Gastrocnemius medialis (tissue), 4 donors: ENCODE data around the gene EEF1G. TPM values are rescaled to one million over a fixed set of nuclear protein-coding genes. Genes with fewer than 3 reads are reported as not detected.
"Not testable (repeated sequence)": the region's sequence is repeated elsewhere in the genome, so short reads cannot be mapped to it uniquely, and the experiment has no call there.

Source experiments
- ATAC-seq, 2 donors: fragments of 150-250 bp; one replicate each; pipeline ENCODE4 v1.9.1; 2016
- DNase-seq, 2 donors: peaks; one replicate each; pipeline ENCODE4 v3.0.0-alpha.2; 2019
- H3K27ac ChIP-seq, 4 donors: fragments of 200-600 bp; sonication (generic); 1 replicate in 1 of 4; 2 replicates in 3 of 4; pipeline ENCODE4 v1.5.1; 2016 to 2018; ENCODE audit warnings: mild to moderate bottlenecking in 2 of 4, moderate library complexity in 1 of 4
- H3K27me3 ChIP-seq, 3 donors: fragments of 200-600 bp; sonication (generic) in 2 of 3; 1 replicate in 1 of 3; 2 replicates in 2 of 3; pipeline versions ENCODE4 v1.5.1 to v1.6.0; 2016 to 2019; ENCODE audit warnings: mild to moderate bottlenecking in 1 of 3, moderate library complexity in 1 of 3
- H3K36me3 ChIP-seq, 2 donors: fragments of 200-600 bp; sonication (generic) in 1 of 2; one replicate each; pipeline ENCODE4 v1.5.1; 2017 to 2018
- H3K4me1 ChIP-seq, 2 donors: fragments of 200-600 bp; sonication (generic) in 1 of 2; one replicate each; pipeline ENCODE4 v1.5.1; 2016 to 2017; ENCODE audit warnings: mild to moderate bottlenecking in 2 of 2
- H3K4me3 ChIP-seq, 4 donors: fragments of 200-600 bp; sonication (generic) in 3 of 4; 1 replicate in 1 of 4; 2 replicates in 3 of 4; pipeline ENCODE4 v1.5.1; 2016 to 2019; ENCODE audit warnings: mild to moderate bottlenecking in 2 of 4
- H3K9me3 ChIP-seq, 3 donors: fragments of 200-600 bp; sonication (generic) in 2 of 3; 1 replicate in 1 of 3; 2 replicates in 2 of 3; pipeline ENCODE4 v1.5.1; 2016 to 2019
- POLR2A ChIP-seq, 2 donors: fragments of 450-650 bp; IDR thresholded peaks; one replicate each; pipeline ENCODE4 v1.6.1; 2017; ENCODE audit warnings: antibody characterized with exemption in 2 of 2, mild to moderate bottlenecking in 2 of 2, moderate library complexity in 2 of 2
- in situ Hi-C, 4 donors: fragments of 200-750 bp; cut with MboI; loops; one replicate each; pipeline versions ENCODE4 v1.15.0 to v1.8.0; 2017; ENCODE audit warnings: low sequenced_read_pairs in 4 of 4
- intact Hi-C: fragments of 100-400 bp; cut with DNase I; formaldehyde crosslinking; loops from one replicate; pipeline ENCODE4 v1.15.1; 2023; ENCODE audit warnings: low total_unique reads
- total RNA-seq, 4 donors: library from RNA; depleted of rRNA; stranded (reverse); fragments of >200 nt; gene quantifications; one replicate each; pipeline versions ENCODE4 v1.1.0 to v1.2.3, GENCODE V29; 2016
- TF ChIP-seq, protein P1 (sequence below), 5 experiments: fragments of 450-650 bp in 3 of 5; fragments of 200-600 bp in 2 of 5; sonication (generic) in 2 of 5; IDR thresholded peaks in 4 of 5; conservative IDR thresholded peaks in 1 of 5; 1 replicate in 4 of 5; 2 replicates in 1 of 5; pipeline ENCODE4 v1.5.1; 2016 to 2019; ENCODE audit warnings: antibody characterized with exemption in 5 of 5, mild to moderate bottlenecking in 3 of 5, moderate library complexity in 3 of 5

Gene EEF1G
- total RNA-seq, 4 donors from 2014 or later: 1,797 to 2,946 (median 1,897) TPM

DNA sequence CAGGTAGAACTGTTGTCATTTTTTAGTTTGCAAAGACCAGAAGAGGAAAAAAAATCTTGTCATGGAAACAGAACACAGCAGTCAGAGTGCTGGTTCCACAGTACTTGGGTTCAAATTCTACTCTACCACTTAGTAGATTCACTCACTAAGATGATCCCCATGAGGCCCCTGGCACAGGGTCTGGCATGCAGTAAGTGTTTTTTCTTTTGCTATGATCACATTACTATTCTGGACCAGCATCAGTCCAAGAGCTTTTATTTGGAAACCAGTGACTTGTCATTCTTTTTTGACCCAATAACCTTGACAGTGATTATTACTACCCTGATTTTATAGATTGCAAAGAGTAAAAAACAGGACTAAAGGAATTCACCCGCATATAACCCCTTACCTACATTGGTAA lies 4.1 kb downstream of the EEF1G start:
- TF ChIP-seq, protein P1, sequence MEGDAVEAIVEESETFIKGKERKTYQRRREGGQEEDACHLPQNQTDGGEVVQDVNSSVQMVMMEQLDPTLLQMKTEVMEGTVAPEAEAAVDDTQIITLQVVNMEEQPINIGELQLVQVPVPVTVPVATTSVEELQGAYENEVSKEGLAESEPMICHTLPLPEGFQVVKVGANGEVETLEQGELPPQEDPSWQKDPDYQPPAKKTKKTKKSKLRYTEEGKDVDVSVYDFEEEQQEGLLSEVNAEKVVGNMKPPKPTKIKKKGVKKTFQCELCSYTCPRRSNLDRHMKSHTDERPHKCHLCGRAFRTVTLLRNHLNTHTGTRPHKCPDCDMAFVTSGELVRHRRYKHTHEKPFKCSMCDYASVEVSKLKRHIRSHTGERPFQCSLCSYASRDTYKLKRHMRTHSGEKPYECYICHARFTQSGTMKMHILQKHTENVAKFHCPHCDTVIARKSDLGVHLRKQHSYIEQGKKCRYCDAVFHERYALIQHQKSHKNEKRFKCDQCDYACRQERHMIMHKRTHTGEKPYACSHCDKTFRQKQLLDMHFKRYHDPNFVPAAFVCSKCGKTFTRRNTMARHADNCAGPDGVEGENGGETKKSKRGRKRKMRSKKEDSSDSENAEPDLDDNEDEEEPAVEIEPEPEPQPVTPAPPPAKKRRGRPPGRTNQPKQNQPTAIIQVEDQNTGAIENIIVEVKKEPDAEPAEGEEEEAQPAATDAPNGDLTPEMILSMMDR (IDR thresholded peaks at IDR 0.05 in 4 of 5, conservative IDR thresholded peaks at IDR 0.05 in 1 of 5): no peak
- no peak for TF ChIP-seq POLR2A (IDR thresholded peaks at IDR 0.05)
- peak overlapping the region; percentile 88 to 94 (median 93) for H3K27ac ChIP-seq
- peaks cover 0 to 79% of the 10 kb centered on the region in 2 donors for H3K36me3 ChIP-seq
- H3K4me3 ChIP-seq: no peak overlapping the region
- peaks cover 38 to 46% of the 10 kb centered on the region in 2 donors for H3K4me1 ChIP-seq
- peak; percentile 28 to 34 for ATAC-seq
- in situ Hi-C loops (loop anchor here in 2 of 4 donors (10.0 kb wide), 1 partner anchor 145 kb away; no protein-coding TSS in a partner anchor), intact Hi-C loops (no loop called here)
- no peaks in the 10 kb centered on the region for H3K27me3 ChIP-seq
- H3K9me3 ChIP-seq: no peaks in the 10 kb centered on the region
- peak in 1 of 2 donors; percentile 67 for DNase-seq

DNA sequence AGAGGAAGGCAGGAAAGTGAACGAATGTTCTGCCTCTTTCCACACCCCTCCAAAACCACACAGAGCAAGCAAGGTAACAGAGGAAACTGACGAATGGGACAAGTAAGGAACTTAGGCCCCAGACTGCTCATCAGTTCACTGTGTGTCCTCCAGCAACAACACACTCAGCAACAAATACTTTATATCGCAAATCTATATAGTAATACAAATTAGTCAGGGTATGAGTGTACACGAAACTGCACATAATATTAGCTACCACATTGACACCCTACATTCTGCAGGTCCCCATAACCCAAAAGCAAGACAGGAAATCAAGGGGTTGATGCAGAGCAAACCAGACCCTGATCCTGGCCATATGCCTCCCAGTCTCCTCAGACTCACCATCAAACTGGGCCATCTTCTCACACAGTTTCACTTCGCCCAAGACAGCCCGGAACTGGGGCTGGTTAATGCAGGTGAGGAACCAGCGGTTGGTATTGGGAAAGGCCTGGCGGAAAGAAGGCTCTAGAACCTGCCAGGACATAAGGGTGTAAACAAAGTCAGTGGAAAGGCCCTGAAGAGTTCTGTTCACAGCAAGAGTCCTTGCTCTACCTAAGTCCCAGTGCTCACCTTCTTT lies 6.6 kb downstream of the EEF1G start:
- intact Hi-C loops (no loop called here), in situ Hi-C loops (loop anchor here in 2 of 4 donors (10.0 kb wide), 1 partner anchor 142 kb away; no protein-coding TSS in a partner anchor)
- no peak overlapping the region for H3K4me3 ChIP-seq

GRCh38 chr11:62566247-62566646 lies 7.4 kb downstream of the EEF1G start:
- Histone ChIP-seq H3K27me3 (no peaks in the 10 kb centered on the region), H3K27ac (peak overlapping the region in 2 of 4 donors; percentile 46 to 94), H3K4me3 (no peak overlapping the region), H3K4me1 (peaks cover 27 to 38% of the 10 kb centered on the region in 2 donors), H3K9me3 (no peaks in the 10 kb centered on the region), H3K36me3 (peaks cover 0 to 92% of the 10 kb centered on the region in 2 donors)
- in situ Hi-C loops: loop anchor here in 2 of 4 donors (10.0 kb wide), 1 partner anchor 141 kb away; no protein-coding TSS in a partner anchor
- DNase-seq: no peak
- intact Hi-C loops: no loop called here
- TF ChIP-seq, protein P1 (IDR thresholded peaks at IDR 0.05 in 4 of 5, conservative IDR thresholded peaks at IDR 0.05 in 1 of 5): no peak
- no peak for TF ChIP-seq POLR2A (IDR thresholded peaks at IDR 0.05)
- no peak for ATAC-seq

More for the DNA sequence above, 6.6 kb downstream of the EEF1G start:
- Histone ChIP-seq H3K27me3 (no peaks in the 10 kb centered on the region), H3K4me1 (peaks cover 32 to 42% of the 10 kb centered on the region in 2 donors), H3K9me3 (no peaks in the 10 kb centered on the region), H3K36me3 (peaks cover 0 to 97% of the 10 kb centered on the region in 2 donors), H3K27ac (peak overlapping the region; percentile 21 to 94 (median 75))
- ATAC-seq: no peak
- TF ChIP-seq, protein P1 (IDR thresholded peaks at IDR 0.05 in 4 of 5, conservative IDR thresholded peaks at IDR 0.05 in 1 of 5): no peak
- TF ChIP-seq POLR2A (IDR thresholded peaks at IDR 0.05): no peak
- DNase-seq: no peak

GRCh38 chr11:62565100-62565802 lies 8.4 kb downstream of the EEF1G start:
- no peaks in the 10 kb centered on the region for H3K27me3 ChIP-seq
- ATAC-seq (no peak), DNase-seq (no peak)
- intact Hi-C loops: no loop called here
- H3K9me3 ChIP-seq: no peaks in the 10 kb centered on the region
- in situ Hi-C loops: loop anchor here in 2 of 4 donors (10.0 kb wide), 1 partner anchor 140 kb away; no protein-coding TSS in a partner anchor
- peaks cover 32 to 37% of the 10 kb centered on the region in 2 donors for H3K4me1 ChIP-seq
- peaks cover 0 to 82% of the 10 kb centered on the region in 2 donors for H3K36me3 ChIP-seq
- no peak overlapping the region for H3K4me3 ChIP-seq
- H3K27ac ChIP-seq: peak overlapping the region in 3 of 4 donors; percentile 19 to 94 (median 34)
- TF ChIP-seq POLR2A (IDR thresholded peaks at IDR 0.05): no peak
- TF ChIP-seq, protein P1 (IDR thresholded peaks at IDR 0.05 in 4 of 5, conservative IDR thresholded peaks at IDR 0.05 in 1 of 5): no peak

DNA sequence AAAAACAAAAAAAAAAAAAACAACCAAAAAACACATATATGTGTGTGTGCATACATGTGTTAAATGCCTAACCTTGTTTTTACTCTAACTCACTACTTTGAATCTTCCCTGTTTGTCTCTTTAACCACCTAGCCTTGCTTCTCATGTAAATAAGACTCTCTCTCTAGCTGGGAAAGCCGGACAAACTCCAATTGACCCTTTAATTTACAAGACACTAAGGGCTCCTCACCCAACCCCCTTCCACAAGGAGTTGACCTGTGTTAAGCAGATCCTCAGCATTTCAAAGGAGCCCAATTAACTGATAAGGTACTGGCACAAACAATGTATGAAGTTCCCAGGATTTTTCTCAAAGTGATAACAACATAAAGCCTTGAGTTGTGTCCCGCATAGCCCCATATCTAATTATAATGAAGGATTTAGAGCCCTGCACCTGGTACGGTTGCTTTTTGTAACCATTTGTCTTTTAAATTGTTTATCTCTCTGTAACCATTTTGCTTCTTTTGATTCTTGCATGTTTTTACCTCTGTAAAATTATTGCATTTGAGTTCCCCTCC lies 11.9 kb downstream of the EEF1G start:
- not testable (repeated sequence) for ATAC-seq, H3K27me3 ChIP-seq, H3K9me3 ChIP-seq, DNase-seq, H3K4me3 ChIP-seq
- H3K36me3 ChIP-seq: peaks cover 0 to 70% of the 10 kb centered on the region in 2 donors
- in situ Hi-C loops (loop anchor here in 2 of 4 donors (5.0 to 10.0 kb wide), 2 partner anchors 64 to 137 kb away; no protein-coding TSS in a partner anchor), intact Hi-C loops (loop anchor here (2.0 to 5.0 kb wide), 2 partner anchors 41 to 167 kb away; partner anchors contain the start of gene MTA2)
- peaks cover 42 to 44% of the 10 kb centered on the region in 2 donors for H3K4me1 ChIP-seq
- peak overlapping the region; percentile 97 to 100 (median 100) for H3K27ac ChIP-seq
